HG02943 (cell line): ENCODE measurements around the gene PRKAB1.
"Not testable (repeated sequence)": the region's sequence is repeated elsewhere in the genome, so short reads cannot be mapped to it uniquely, and the experiment has no call there.

Experiments
- ATAC-seq: cut with Tn5 transposase; IDR thresholded peaks from one replicate; pipeline ENCODE4 v1.9.1; 2021; ENCODE audit warnings: mild to moderate bottlenecking, low read depth, moderate library complexity; ENCODE audit not compliant: unreplicated experiment

The PRKAB1 gene

GRCh38 chr12:119683413-119683812, 15.5 kb downstream of the PRKAB1 start:
- no peak for ATAC-seq

DNA sequence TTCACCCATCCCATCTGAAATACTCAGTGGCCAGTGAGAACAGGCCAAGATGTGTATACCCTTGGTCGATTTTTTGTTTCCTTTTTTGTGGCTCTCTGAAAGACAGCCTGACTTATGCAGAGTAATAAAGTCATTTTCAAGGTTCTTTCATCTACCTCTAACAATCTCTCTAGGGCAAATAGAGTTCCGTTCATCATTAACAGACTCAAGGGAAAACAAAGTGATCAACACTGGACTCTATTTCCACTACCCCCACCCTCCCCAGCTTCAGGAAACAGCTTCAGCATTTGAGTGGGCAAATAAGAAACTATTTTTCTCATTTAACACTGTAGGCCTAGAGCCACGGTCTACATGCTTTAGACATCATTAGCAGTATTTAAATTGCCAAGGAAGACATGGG, 15.9 kb downstream of the PRKAB1 start:
- ATAC-seq = no peak

GRCh38 chr12:119684711-119685369, 16.9 kb downstream of the PRKAB1 start:
- ATAC-seq = no peak

DNA sequence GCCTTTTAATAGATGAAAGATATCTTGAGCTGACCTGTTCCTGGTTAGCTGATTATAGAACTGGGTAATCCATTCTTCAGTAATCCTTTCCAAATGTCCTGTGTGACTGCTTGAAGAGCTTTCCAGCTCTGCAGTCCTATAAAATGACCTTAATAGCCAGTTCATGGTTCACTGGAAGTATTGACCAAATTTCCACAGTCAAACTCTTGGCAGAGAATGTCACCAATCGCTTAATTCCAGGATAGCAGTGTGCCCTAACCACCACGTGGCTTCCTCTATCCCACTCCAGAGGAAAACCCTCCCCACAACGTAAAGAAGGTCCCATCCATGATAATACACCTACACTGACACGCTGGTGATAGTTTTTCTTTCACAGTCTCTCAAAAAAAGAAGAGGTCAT, 17.4 kb downstream of the PRKAB1 start:
- ATAC-seq = no peak

- no peak for ATAC-seq
Measured at GRCh38 chr12:119686355-119686754, 18.4 kb downstream of the PRKAB1 start.

DNA sequence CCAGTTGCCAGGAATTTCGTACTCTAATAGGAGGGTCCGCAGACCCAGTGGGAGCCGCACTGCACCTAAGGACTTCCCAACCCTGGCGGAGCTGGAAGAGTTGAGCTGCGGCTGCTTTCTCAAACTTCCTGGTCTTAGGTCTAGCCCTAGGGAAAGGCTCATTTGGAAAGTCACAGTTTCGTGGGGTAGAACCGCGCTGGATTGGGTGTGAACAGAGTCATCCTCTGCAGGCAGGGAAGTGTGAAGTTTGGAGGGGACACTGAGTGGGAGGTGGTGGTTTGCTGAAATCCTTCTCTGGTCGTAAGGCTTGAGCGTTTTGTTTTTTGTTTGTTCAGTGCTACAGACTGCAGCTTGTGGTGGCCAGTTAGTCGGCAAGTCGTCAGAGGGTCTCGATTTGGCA, 18.8 kb downstream of the PRKAB1 start:
- no peak for ATAC-seq

- no peak for ATAC-seq
Measured at GRCh38 chr12:119687406-119687805, 19.5 kb downstream of the PRKAB1 start.

- ATAC-seq = no peak
Measured at GRCh38 chr12:119687879-119688278, 19.9 kb downstream of the PRKAB1 start.

GRCh38 chr12:119689935-119690500, 22.1 kb downstream of the PRKAB1 start:
- ATAC-seq = no peak

DNA sequence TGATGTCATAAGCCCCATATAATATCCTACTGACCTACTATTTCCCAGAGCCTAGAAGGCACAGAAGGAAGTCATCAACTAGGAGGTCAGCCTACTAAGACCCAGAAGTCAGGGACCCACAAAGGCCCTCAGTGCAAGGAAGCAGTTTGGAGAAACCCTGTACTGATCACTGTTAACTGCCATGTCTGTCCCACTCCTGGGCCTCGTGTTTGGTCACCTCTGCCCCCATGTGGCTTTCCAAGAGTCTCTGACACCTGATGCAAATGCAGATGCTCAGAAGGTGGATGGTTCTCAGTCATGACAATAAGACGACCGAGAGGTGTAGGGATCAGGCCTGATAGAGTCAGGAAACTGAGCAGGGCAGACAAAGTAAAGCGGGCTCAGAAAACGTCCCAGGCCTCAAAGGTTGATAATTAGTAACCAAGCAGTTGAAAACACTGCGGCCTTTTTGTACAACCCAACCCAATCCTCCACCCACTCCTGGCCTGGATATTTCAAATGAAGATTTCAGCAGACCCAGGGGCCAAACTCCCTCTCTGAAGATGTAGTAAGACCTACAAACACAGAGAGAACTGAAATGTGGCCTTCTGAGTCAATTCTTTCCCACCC, 23.4 kb downstream of the PRKAB1 start:
- no peak for ATAC-seq

- ATAC-seq = no peak
Measured at GRCh38 chr12:119692410-119692809, 24.5 kb downstream of the PRKAB1 start.

DNA sequence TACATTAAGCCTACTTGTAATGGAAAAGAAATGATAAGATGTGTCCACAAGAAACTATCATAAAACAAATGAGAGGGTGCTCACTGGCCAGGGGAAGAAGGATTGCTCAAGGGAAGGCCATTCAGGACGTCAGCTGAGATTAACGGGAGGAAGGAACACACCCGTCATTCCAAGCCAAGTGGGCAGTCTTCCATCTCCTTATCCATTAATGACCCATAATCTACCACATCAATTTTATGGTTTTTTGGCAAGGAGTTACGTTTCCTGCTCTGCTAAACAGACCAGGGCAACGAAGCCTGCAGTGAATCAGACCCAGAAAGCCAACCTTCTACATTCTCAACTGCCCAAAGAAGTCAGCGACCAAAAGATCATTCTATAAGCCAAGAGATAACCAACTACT, 25.1 kb downstream of the PRKAB1 start:
- ATAC-seq = no peak

DNA sequence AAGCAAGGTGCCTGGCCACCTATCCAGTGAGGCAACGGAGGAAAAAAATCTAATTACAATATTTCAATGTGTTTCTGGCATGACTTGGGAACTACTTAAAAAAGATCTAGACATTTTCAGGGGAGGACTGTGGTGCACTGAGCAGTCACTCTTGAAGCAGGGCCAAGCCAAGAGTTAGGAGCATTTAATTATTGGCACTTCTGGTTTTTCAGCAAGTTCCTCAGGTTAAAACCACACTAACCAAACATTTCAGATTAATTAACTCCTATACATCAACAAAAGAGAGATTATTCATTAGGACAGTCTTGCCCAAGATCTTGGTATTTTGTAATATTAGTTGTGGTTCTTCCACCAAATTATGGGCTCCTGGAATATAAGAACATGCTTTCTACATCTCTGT, 25.6 kb downstream of the PRKAB1 start:
- no peak for ATAC-seq

DNA sequence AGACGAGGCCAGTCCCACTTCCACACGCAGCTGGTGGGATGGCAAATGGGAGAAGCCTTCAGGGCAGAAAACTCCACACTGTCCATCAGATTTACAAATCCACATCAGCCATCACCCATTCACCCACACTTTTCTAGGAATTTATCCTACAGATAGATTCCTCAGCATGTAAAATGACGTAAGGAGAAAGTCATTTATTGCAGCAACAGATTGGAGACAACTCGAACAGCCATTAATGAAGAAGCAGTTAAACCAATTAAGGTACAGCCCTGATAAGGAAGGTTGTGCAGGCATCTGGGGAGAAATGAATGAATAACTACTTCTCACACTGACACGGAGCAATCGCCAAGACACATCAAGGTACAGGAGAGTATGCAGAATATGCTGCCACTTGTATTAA, 26.2 kb downstream of the PRKAB1 start:
- ATAC-seq = no peak

DNA sequence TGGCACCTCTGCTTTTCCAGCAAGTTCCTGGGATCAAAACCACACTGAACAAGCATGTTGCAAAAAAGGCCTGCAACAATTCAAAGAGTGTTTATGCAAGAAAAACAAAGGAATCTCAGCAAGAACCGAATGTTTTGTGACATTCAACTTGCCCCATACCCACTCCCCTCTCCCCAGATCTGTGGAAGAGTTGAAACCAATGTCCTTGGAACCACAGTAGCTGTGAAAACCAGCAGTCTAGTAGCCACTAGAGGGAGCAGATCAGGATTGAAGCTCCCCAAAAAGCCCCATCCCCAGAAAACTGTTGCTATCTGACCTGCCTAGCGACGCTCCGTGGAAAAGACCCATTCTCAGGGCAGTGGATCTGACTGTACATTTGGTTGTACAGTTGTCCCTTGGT, 27.1 kb downstream of the PRKAB1 start:
- ATAC-seq = no peak

- ATAC-seq = no peak
Measured at GRCh38 chr12:119696943-119697342, 29.0 kb downstream of the PRKAB1 start.

DNA sequence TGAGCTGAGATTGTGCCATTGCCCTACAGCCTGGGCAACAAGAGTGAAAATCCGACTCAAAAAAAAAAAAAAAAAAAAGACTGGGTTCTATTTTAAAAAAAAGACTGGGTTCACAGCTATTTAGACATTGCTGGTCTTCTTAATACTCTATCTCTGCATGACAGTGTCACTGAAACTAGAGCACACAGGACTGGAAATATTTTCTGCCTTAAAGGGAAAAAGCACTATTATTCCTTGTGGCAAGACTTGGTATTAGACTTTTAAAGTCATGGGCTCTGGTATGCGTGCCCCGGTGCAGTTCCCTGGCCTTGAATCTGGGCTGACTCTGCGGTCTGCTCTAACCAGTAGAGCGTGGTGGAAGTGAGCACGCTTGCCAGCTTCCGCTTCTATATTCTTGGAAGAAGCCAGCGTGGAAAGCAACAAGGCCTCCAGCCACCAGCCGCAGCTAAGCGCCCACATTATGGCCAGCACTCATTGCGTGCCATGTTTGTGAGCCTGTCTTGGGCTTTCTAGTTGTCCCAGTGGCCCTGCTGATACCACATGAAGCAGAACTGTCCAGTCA, 31.3 kb downstream of the PRKAB1 start:
- no peak for ATAC-seq

GRCh38 chr12:119700078-119700477, 32.1 kb downstream of the PRKAB1 start:
- no peak for ATAC-seq

- no peak for ATAC-seq
Measured at GRCh38 chr12:119704065-119704747, 36.3 kb downstream of the PRKAB1 start.

DNA sequence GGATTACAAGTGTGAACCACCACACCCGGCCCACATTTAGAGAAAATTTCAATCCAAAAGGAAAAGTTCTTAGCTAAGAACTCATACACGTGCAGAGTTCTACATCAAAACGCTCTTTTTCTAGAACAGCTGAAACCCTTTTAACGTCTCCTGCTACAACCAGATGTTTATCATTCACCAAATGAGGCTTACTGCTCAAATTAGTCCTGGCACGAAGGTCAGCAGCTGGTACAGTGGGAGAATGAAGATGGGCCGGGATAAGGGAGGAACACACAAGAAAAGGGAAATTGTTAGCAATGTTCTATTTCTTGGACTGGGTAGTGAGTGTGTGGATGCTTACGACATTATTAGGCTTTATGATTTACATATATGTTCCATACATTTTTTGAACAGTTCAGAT, 37.2 kb downstream of the PRKAB1 start:
- ATAC-seq = no peak

GRCh38 chr12:119706427-119706826, 38.5 kb downstream of the PRKAB1 start:
- not testable (repeated sequence) for ATAC-seq
